ENCODE data around the gene TBC1D2B.

The TBC1D2B gene

DNA sequence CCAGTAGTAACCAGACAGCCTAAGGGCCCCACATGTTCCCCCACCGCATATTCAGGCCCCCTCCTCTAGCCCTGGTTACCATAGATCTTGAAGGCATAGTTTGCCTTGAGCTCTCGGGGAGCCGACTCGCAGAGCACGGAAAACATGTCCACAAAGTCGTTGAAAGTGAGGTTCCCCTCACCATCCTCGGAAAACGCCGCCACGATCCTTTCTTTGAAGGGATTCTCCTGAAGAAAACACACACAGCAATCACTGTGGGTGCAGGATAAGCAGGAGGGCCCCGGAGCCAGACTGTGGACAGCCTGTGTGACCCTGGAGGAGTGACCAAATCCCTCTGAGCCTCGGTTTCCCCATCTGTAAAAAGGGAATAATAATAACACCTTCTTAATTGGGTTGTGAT lies 31.6 kb upstream of the TBC1D2B start:
- DNase-seq (ENCODE audit: insufficient read length, low spot score), result no peak
- TF ChIP-seq, protein P1, sequence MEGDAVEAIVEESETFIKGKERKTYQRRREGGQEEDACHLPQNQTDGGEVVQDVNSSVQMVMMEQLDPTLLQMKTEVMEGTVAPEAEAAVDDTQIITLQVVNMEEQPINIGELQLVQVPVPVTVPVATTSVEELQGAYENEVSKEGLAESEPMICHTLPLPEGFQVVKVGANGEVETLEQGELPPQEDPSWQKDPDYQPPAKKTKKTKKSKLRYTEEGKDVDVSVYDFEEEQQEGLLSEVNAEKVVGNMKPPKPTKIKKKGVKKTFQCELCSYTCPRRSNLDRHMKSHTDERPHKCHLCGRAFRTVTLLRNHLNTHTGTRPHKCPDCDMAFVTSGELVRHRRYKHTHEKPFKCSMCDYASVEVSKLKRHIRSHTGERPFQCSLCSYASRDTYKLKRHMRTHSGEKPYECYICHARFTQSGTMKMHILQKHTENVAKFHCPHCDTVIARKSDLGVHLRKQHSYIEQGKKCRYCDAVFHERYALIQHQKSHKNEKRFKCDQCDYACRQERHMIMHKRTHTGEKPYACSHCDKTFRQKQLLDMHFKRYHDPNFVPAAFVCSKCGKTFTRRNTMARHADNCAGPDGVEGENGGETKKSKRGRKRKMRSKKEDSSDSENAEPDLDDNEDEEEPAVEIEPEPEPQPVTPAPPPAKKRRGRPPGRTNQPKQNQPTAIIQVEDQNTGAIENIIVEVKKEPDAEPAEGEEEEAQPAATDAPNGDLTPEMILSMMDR (IDR thresholded peaks at IDR 0.05; ENCODE audit: insufficient read depth, missing control alignments), result no peak
- no peak for FAIRE-seq

GRCh38 chr15:78108300-78109084 lies 31.0 kb upstream of the TBC1D2B start:
- DNase-seq (ENCODE audit: insufficient read length, low spot score) (peak; percentile 63), FAIRE-seq (no peak)
- TF ChIP-seq, protein P1 (IDR thresholded peaks at IDR 0.05; ENCODE audit: insufficient read depth, missing control alignments), result peak; percentile 86

DNA sequence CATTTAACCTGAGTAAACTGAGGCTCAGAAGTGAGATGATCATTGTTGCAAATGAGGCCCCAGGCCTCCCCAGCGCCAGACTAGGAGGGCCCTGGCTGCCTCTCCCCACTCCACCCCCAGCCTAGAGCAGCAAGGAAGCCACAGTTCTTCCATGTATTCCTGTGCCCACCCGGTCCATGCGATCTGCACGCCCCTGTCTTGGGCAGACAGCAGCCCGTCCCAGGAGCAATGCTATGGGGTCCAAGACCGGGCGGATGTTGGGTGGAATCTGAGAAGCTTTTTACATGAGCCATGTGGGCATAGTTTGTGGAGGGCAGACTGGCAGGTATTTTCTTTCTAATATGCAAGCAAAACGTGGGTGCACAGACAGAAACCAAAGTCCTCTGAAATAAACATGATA lies 30.0 kb upstream of the TBC1D2B start:
- no peak for DNase-seq (ENCODE audit: insufficient read length, low spot score)
- TF ChIP-seq, protein P1 (IDR thresholded peaks at IDR 0.05; ENCODE audit: insufficient read depth, missing control alignments), result no peak
- no peak for FAIRE-seq

- FAIRE-seq (no peak), DNase-seq (ENCODE audit: insufficient read length, low spot score) (no peak)
- TF ChIP-seq, protein P1 (IDR thresholded peaks at IDR 0.05; ENCODE audit: insufficient read depth, missing control alignments), result no peak
Measured at GRCh38 chr15:78105476-78106241, 28.1 kb upstream of the TBC1D2B start.

DNA sequence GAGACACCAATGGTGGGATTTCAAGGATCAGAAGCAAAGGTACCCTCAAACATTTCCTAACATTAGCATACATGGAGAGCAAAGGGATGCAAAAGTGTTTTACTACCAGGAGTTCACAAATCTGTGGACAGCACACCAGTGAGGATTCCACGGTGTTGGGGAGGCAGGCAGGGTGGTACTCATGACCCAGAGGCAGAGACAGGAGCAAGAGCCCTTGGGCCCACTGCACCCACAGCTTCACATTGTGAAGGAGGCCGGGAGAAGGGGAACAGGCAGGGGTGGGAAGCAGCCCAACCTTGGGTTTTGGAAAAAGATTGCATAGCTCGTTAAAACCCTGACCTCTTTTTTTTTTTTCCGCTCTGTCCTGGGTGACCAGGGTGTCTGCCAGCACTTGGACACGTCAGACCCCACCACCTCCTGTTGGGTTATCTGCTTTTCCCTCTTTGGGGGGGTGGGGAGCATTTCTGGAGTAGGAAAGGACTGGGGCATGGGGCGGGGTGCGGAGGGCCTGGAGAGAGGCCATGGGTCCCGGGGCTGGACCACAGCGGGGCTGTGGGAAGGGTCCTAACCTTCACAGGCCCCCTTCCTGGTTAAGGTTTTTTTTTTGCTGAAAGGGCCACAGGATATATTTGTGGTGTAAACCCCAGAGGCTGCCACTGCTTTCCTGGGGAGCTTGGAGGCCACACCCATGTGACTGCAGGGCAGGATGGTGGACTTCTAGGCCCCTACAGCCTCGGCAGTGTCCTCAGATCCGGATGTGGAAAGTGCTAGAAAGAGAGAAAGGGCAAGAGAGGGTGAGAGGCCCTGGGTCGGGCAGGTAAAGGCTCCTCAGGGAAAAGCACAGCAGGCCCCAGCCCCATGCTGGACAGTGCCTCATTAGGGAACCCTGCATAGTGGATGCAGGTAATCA lies 27.3 kb upstream of the TBC1D2B start:
- FAIRE-seq, result no peak

GRCh38 chr15:78104119-78104479 lies 26.6 kb upstream of the TBC1D2B start:
- DNase-seq (ENCODE audit: insufficient read length, low spot score), result no peak
- no peak for FAIRE-seq
- TF ChIP-seq, protein P1 (IDR thresholded peaks at IDR 0.05; ENCODE audit: insufficient read depth, missing control alignments), result no peak

More for the DNA sequence above, 27.3 kb upstream of the TBC1D2B start:
- no peak for DNase-seq (ENCODE audit: insufficient read length, low spot score)
- TF ChIP-seq, protein P1 (IDR thresholded peaks at IDR 0.05; ENCODE audit: insufficient read depth, missing control alignments), result no peak

Measured in D721Med (cell line).